ENCODE data around the gene WDR64.
A peak's percentile ranks its signal among the peaks of the same experiment; 100 is the strongest.
"Not testable (repeated sequence)": the region's sequence is repeated elsewhere in the genome, so short reads cannot be mapped to it uniquely, and the experiment has no call there.

Gene WDR64

GRCh38 chr1:241813768-241814320 lies 161.8 kb downstream of the WDR64 start:
- DNase-seq: no peak

- no peak for DNase-seq
These were observed 163.9 kb downstream of the WDR64 start for GRCh38 chr1:241816008-241816407.

GRCh38 chr1:241817331-241817792 lies 165.3 kb downstream of the WDR64 start:
- peak; percentile 78 for DNase-seq

GRCh38 chr1:241817956-241818612 lies 166.0 kb downstream of the WDR64 start:
- DNase-seq: no peak

- no peak for DNase-seq
These were observed 167.3 kb downstream of the WDR64 start for GRCh38 chr1:241819340-241819866.

- peak; percentile 31 for DNase-seq
These were observed 169.3 kb downstream of the WDR64 start for GRCh38 chr1:241821363-241821762.

- DNase-seq: no peak
These were observed 170.8 kb downstream of the WDR64 start for GRCh38 chr1:241822846-241823245.

- DNase-seq: no peak
These were observed 171.8 kb downstream of the WDR64 start for GRCh38 chr1:241823925-241824324.

- peak; percentile 38 for DNase-seq
These were observed 173.5 kb downstream of the WDR64 start for GRCh38 chr1:241825581-241825980.

GRCh38 chr1:241826613-241827012 lies 174.5 kb downstream of the WDR64 start:
- DNase-seq: not testable (repeated sequence)

- DNase-seq: no peak
These were observed 175.2 kb downstream of the WDR64 start for GRCh38 chr1:241827264-241827663.

GRCh38 chr1:241828463-241829021 lies 176.5 kb downstream of the WDR64 start:
- peak; percentile 78 for DNase-seq

GRCh38 chr1:241829468-241829867 lies 177.4 kb downstream of the WDR64 start:
- no peak for DNase-seq

GRCh38 chr1:241834733-241835377 lies 182.8 kb downstream of the WDR64 start:
- DNase-seq: peak; percentile 61

- DNase-seq: no peak
These were observed 184.9 kb downstream of the WDR64 start for GRCh38 chr1:241836941-241837340.

GRCh38 chr1:241837416-241837815 lies 185.3 kb downstream of the WDR64 start:
- no peak for DNase-seq

- peak; percentile 90 for DNase-seq
These were observed 185.8 kb downstream of the WDR64 start for GRCh38 chr1:241837901-241838300.

GRCh38 chr1:241838897-241839296 lies 186.8 kb downstream of the WDR64 start:
- no peak for DNase-seq

GRCh38 chr1:241839369-241839979 lies 187.4 kb downstream of the WDR64 start:
- DNase-seq: no peak

- no peak for DNase-seq
These were observed 188.1 kb downstream of the WDR64 start for GRCh38 chr1:241840164-241840563.

GRCh38 chr1:241841691-241842090 lies 189.6 kb downstream of the WDR64 start:
- no peak for DNase-seq

- DNase-seq: peak; percentile 59
These were observed 190.5 kb downstream of the WDR64 start for GRCh38 chr1:241842565-241842964.

GRCh38 chr1:241844593-241844992 lies 192.5 kb downstream of the WDR64 start:
- DNase-seq: no peak
